ENCODE data around the gene CTAGE9.
"Not testable (repeated sequence)": the region's sequence is repeated elsewhere in the genome, so short reads cannot be mapped to it uniquely, and the experiment has no call there.

The CTAGE9 gene

DNA sequence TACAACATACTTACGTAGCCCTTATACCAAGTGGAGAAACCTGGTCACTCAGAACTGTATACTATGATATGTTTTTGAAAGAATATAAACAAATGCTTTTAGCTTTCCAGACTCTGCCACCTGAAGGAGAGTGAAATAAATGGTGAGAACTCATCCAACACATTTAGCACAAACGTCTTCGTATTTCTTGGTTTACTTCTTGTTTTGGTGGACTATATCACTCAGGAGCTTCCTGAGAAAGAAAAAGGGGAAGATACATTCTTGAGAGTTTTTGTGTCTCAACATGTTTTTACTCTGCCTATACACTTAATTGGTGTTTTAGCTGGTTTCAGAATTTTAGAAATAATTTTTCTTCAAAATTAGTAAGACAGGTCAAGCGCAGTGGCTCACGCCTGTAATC lies 19.4 kb upstream of the CTAGE9 start:
- in situ Hi-C loops (cut with HindIII; ENCODE audit: low sequenced_read_pairs), result no loop called here

DNA sequence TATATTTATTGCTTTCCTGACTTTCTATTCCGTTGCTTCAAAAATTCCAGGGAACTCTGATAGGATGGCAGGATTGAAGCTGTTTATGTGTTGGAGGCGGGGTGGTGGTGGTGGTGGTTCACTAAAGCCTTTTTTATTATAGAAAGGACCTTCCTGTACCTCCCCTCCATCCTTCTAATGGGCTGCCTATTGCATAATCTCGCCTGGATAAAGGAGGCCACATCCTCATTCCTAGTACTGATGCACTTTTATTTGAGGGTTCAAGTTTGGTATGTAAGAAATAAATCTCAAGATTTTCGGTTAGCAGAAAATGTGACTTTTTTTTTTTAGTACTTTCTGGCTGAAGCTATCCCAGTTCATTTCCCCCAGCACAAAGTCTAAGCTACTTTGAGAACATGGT lies 18.7 kb upstream of the CTAGE9 start:
- in situ Hi-C loops (cut with HindIII; ENCODE audit: low sequenced_read_pairs), result no loop called here

DNA sequence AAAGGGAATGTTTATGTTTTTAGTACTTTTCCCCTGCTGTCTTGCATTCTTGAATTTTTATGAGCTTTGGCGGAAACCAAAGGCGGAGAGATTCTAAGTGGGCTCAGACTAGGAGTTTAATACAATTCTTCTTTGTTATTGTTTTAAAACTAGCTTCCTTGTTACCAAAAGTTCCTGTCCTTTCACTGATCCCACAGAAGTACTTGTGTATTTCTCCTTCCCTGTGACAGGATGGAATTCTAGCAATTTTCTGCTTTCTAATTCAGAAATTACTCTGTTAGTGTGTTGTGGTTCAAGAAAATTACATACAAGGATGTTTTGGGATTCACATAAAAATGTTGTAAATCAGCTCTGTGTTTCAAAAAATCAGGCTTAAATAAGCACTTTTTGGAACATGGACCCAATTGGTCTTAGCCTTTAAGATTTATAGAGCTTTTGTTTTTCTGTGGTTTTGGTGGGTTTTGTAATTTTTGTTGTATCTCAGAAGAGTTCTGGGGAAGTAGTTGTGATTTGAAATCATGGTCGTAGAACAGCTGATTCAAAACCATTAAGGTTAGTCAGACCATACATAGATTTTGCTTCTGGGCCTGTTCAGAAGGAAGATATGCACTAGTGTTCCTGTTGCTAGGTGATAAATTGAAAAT lies 17.6 kb upstream of the CTAGE9 start:
- in situ Hi-C loops (cut with HindIII; ENCODE audit: low sequenced_read_pairs), result no loop called here

GRCh38 chr6:131727868-131728267 lies 17.1 kb upstream of the CTAGE9 start:
- in situ Hi-C loops (cut with HindIII; ENCODE audit: low sequenced_read_pairs), result no loop called here

- in situ Hi-C loops (cut with HindIII; ENCODE audit: low sequenced_read_pairs), result no loop called here
Measured at GRCh38 chr6:131727467-131727866, 16.6 kb upstream of the CTAGE9 start.

DNA sequence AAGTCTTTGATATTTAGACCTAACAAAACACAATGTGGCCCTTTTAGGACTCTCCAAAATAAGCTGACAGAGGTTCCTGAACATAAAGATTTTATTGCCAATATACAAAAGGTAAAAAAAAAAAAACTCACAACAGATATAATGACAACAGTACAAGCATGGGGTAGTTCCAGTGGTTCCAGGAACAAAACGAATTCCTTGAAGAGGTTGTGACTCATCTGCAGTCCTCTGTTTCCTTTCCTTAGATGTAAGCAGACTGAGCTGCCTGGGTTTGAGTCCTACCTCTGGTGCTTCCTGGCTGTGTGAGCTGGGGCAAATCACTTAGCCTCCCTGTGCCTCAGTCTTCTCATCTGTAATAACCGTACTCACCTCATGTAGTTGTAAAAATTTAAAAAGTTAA lies 13.3 kb upstream of the CTAGE9 start:
- in situ Hi-C loops (cut with HindIII; ENCODE audit: low sequenced_read_pairs), result no loop called here

- in situ Hi-C loops (cut with HindIII; ENCODE audit: low sequenced_read_pairs), result no loop called here
Measured at GRCh38 chr6:131721161-131721560, 10.3 kb upstream of the CTAGE9 start.

DNA sequence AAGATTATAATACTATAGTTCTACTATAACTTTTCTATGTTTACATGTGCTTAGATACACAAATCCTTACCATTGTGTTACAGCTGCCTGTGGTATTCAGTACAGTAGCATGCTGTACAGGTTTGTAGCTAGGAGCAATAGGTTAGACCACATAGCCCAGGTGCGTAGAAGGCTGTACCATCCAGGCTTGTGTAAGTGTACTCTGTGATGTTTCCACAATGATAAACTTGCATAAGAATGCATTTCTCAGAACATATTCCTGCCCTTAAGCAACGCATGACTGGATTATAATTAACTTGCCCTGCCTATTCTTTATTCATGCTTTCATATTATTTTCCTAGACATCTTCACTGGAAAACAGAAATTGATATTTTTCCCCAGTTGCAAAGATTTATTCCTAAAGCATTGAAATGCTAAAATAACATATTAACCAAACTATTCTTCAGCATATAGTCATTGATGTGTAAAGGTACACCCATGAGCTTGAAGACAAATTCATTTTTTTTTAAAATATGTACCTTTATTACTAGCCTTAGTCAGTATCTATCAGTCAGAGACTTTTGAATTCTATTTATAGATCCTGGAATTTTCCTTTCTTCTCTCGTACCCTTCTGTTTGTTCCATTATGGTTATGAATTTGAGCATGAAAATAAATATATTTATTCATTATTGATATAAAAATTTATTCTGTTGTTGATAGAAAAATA lies 7.2 kb upstream of the CTAGE9 start:
- in situ Hi-C loops (cut with HindIII; ENCODE audit: low sequenced_read_pairs), result no loop called here

- in situ Hi-C loops (cut with HindIII; ENCODE audit: low sequenced_read_pairs), result not testable (repeated sequence)
Measured at GRCh38 chr6:131715567-131715966, 4.8 kb upstream of the CTAGE9 start.

GRCh38 chr6:131703905-131704304 lies 6.9 kb downstream of the CTAGE9 start:
- in situ Hi-C loops (cut with HindIII; ENCODE audit: low sequenced_read_pairs), result not testable (repeated sequence)

GRCh38 chr6:131700851-131701250 lies 10.0 kb downstream of the CTAGE9 start:
- in situ Hi-C loops (cut with HindIII; ENCODE audit: low sequenced_read_pairs), result not testable (repeated sequence)

- in situ Hi-C loops (cut with HindIII; ENCODE audit: low sequenced_read_pairs), result no loop called here
Measured at GRCh38 chr6:131696956-131697355, 13.9 kb downstream of the CTAGE9 start.

GRCh38 chr6:131694832-131695426 lies 15.9 kb downstream of the CTAGE9 start:
- in situ Hi-C loops (cut with HindIII; ENCODE audit: low sequenced_read_pairs), result no loop called here

DNA sequence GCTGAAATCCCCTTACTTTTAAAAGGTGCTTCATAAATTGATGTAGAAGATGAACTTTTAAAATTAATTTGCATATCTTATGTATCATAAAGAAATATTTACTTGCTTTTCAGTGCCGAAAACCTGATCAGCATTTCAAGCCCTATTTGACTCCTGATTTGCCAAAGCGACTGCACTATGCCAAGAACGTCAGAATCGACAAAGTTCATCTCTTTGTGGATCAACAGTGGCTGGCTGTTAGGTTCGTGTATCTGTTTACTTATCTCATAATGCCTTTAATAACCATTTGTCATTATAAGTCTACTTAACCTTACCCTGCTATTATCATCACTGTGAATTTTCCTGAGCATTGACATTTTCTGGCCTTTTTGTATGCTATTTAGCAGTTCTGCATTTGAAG lies 17.4 kb downstream of the CTAGE9 start:
- in situ Hi-C loops (cut with HindIII; ENCODE audit: low sequenced_read_pairs), result no loop called here

DNA sequence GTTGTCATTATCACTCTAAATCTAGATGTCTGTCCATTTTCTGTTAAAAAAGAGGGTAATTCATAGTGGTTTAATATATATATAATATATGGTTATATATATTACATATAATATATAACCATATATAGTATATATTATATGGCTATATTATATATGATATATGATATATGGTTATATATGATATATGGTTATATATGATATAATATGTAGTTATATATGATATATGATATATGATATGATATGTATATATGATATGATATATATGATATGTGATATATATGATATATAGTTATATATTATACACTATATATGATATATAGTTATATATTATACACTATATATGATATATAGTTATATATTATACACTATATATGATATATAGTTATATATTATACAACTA lies 18.2 kb downstream of the CTAGE9 start:
- in situ Hi-C loops (cut with HindIII; ENCODE audit: low sequenced_read_pairs), result no loop called here

DNA sequence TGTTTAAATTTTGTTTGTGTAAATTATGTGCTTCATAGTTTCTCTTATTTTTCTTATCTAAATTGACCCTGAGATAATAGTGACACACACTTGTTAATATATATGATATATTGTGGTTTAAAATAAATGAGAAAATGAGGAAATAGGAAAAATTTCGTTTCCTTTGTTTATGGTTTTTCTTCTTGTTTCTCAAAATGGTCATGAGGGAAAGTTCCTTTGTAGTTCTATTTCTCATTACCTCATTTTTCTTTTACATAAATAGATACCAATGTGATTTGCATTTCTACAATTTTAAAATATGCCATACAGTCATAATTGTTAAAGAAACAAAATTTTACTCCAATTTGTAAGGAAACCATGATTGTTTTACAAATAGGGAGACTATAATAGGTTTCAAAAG lies 18.8 kb downstream of the CTAGE9 start:
- in situ Hi-C loops (cut with HindIII; ENCODE audit: low sequenced_read_pairs), result no loop called here

DNA sequence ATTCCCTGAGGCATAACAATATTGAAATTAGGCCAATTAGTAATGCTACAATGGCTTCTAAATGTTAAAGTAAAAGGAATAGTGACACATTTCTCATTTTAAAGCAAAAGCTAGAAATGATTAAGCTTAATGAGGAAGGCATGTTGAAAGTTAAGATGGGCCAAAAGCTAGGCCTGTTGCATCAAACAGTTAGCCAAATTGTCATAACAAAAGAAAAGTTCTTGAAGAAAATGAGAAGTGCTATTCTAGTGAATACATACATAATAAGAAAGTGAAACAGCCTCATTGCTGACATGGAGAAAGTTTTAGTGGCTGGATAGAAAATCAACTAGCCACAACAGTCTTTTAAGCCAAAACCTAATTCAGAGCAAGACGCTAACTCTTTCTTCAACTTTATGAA lies 22.5 kb downstream of the CTAGE9 start:
- in situ Hi-C loops (cut with HindIII; ENCODE audit: low sequenced_read_pairs), result no loop called here

DNA sequence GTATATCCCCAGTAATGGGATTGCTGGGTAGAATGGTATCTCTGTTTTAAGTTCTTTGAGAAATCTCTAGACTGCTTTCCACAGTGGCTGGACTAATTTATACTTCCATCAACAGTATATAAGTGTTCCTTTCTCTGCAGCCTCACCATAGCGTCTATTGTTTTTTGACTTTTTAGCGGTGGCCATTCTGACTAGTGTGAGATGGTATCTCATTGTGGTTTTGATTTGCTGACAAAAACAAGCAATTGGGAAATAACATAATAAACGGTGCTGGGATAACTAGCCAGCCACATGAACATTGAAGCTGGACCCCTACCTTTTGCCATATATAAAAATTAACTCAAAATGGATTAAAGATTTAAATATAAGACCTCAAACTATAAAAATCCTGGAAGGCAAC lies 23.8 kb downstream of the CTAGE9 start:
- in situ Hi-C loops (cut with HindIII; ENCODE audit: low sequenced_read_pairs), result no loop called here

DNA sequence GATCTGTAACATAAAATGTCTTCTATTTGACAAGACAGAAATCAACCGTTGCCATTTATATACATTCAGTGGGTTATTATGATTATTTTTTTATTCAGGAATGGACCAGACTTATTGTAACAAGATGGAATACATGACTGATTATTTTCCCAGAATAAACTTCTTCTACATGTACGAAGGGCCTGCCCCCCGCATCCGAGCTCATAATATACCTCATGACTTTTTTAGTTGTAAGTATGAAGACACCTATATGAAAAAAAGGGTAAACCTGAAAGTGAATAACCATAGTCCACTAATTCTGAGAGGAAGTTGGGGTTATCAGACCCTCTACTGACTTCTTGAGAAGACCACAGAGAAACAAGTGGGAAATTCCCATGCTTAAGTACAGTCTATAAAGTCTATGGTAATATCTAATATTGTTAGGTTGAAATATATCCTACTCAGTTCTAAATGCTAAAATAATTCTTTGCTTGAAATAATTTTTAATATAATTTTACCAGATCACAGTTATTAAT lies 25.5 kb downstream of the CTAGE9 start:
- in situ Hi-C loops (cut with HindIII; ENCODE audit: low sequenced_read_pairs), result no loop called here

DNA sequence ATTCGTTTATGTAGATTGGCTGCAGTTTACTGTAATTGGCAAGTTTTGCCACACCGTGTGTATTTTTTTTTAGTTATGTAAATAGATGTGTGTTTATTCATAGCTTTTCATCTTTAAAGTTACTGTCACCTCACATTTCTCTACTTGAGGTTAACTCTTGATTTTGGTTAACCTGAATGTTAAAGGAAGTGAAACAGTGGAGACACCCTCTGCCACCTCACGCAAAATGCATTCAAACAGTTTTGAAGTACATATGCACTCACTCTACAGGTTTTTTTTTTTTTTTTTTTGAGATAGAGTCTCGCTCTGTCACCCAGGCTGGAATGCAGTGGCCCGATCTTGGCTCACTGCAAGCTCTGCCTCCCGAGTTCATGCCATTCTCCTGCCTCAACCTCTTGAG lies 27.3 kb downstream of the CTAGE9 start:
- in situ Hi-C loops (cut with HindIII; ENCODE audit: low sequenced_read_pairs), result no loop called here

- in situ Hi-C loops (cut with HindIII; ENCODE audit: low sequenced_read_pairs), result no loop called here
Measured at GRCh38 chr6:131682442-131682841, 28.4 kb downstream of the CTAGE9 start.

GRCh38 chr6:131681585-131681984 lies 29.2 kb downstream of the CTAGE9 start:
- in situ Hi-C loops (cut with HindIII; ENCODE audit: low sequenced_read_pairs), result no loop called here

All from endothelial cell of hepatic sinusoid (primary cell).